ENCODE data around the gene BCL6B. TPM values are rescaled to one million over a fixed set of nuclear protein-coding genes. Genes with fewer than 3 reads are reported as not detected.

BCL6B gene
- polyA plus RNA-seq, 3 donors, result 0.06 TPM; not detected in 2

DNA sequence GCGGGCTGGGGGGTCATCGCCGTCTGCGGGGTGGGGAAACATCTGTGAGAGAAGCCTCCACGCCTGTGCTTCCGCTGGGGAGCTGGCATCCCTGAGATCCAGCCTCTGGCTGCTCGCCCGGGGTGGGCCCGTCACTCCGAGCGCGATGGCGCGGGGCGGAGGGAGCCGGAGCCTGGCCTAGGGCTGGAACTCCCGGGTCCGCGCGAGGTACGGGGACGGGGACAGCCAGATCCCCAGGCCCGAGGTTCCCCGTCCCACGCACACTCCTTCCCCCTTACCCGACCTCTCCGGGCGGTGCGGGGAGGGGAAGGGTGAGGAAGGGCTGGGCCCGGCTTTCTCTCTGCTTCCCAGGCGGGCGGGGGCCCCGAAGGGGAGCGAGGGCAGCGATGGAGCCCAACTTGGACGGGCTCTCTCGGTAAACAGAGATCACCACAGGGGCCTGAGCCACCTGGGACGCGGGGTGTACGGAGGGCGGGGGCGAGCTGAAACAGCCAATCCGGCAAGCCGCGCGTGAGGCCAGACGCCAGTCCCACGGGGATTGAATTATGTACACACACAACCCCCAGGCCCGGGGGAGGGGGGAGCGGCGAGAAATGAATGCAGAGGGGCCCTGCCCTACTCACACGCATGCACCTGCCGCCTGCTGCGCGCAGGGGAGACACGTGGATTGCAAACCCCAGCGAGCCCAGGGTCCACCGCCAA, 20.8 kb downstream of the BCL6B start, which contains the start of gene SLC16A11:
SLC16A11 (minus strand) TSS at position 596 of the 702 bp plus-strand sequence; CDS start at position 17, 579 bp downstream.
- Histone ChIP-seq H3K36me3 (replicated peaks in 1 of 2; ENCODE audit: control insufficient read depth in 1 of 2, insufficient read depth in 2 of 2, low read length in 2 of 2) (no peaks in the 10 kb centered on the region), H3K4me3 (replicated peaks in 1 of 3; ENCODE audit: low read depth in 2 of 3, low read length in 3 of 3) (peak within 1 kb of the TSS; percentile 4 to 63 (median 12)), H3K9me3 (replicated peaks in 1 of 2; ENCODE audit: control insufficient read depth in 1 of 2, insufficient read depth in 1 of 2, low read length in 2 of 2) (peaks cover 0 to 4% of the 10 kb centered on the region in 2 donors), H3K27ac (ENCODE audit: low read depth in 1 of 2, low read length in 2 of 2) (no peak within 1 kb of the TSS), H3K4me1 (ENCODE audit: control insufficient read depth in 1 of 2, insufficient read depth in 2 of 2, low read length in 2 of 2) (peaks cover 43 to 46% of the 10 kb centered on the region in 2 donors), H3K9ac (ENCODE audit: insufficient read depth, low read length, poor library complexity, severe bottlenecking) (no peak within 1 kb of the TSS), H2AFZ (ENCODE audit: insufficient read depth, low read depth, low read length, poor library complexity, severe bottlenecking) (peak within 1 kb of the TSS; percentile 74), H4K20me1 (ENCODE audit: insufficient read depth, low read length) (peaks cover 4% of the 10 kb centered on the region), H3K27me3 (ENCODE audit: control insufficient read depth in 2 of 2, insufficient read depth in 2 of 2, low read length in 2 of 2) (peaks cover 32 to 46% of the 10 kb centered on the region in 2 donors), H3K4me2 (replicated peaks; ENCODE audit: extremely low read depth, low read length, poor library complexity, severe bottlenecking) (peak within 1 kb of the TSS; percentile 79), H3K79me2 (ENCODE audit: insufficient read depth, low read length) (no peaks in the 10 kb centered on the region)
- H3K4me3 Mint-ChIP-seq, result peak within 1 kb of the TSS; percentile 62 to 81
- TF ChIP-seq, protein P1, sequence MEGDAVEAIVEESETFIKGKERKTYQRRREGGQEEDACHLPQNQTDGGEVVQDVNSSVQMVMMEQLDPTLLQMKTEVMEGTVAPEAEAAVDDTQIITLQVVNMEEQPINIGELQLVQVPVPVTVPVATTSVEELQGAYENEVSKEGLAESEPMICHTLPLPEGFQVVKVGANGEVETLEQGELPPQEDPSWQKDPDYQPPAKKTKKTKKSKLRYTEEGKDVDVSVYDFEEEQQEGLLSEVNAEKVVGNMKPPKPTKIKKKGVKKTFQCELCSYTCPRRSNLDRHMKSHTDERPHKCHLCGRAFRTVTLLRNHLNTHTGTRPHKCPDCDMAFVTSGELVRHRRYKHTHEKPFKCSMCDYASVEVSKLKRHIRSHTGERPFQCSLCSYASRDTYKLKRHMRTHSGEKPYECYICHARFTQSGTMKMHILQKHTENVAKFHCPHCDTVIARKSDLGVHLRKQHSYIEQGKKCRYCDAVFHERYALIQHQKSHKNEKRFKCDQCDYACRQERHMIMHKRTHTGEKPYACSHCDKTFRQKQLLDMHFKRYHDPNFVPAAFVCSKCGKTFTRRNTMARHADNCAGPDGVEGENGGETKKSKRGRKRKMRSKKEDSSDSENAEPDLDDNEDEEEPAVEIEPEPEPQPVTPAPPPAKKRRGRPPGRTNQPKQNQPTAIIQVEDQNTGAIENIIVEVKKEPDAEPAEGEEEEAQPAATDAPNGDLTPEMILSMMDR (IDR thresholded peaks at IDR 0.05), result no peak
- peaks cover 0 to 11% (median 4%) of the 10 kb centered on the region in 7 donors for H3K9me3 Mint-ChIP-seq
- H3K36me3 Mint-ChIP-seq, result peaks cover 5 to 6% of the 10 kb centered on the region in 2 donors
- intact Hi-C loops (cut with micrococcal nuclease), result loop anchor here in 1 of 2 donors (2.0 to 5.0 kb wide), 2 partner anchors 133 to 249 kb away; partner anchors contain the start of gene YBX2
- peaks cover 39% of the 10 kb centered on the region for H3K4me1 Mint-ChIP-seq
- H3K27me3 Mint-ChIP-seq (ENCODE audit: low read depth in 3 of 3), result peaks cover 40 to 58% (median 48%) of the 10 kb centered on the region in 3 donors
- DNase-seq, result peak in 1 of 3 donors; percentile 43
- peak within 1 kb of the TSS in 2 of 7 donors; percentile 33 to 68 for H3K27ac Mint-ChIP-seq
- 2% methylated on average over 39 of the region's 58 CpGs for WGBS (ENCODE audit: insufficient coverage)

DNA sequence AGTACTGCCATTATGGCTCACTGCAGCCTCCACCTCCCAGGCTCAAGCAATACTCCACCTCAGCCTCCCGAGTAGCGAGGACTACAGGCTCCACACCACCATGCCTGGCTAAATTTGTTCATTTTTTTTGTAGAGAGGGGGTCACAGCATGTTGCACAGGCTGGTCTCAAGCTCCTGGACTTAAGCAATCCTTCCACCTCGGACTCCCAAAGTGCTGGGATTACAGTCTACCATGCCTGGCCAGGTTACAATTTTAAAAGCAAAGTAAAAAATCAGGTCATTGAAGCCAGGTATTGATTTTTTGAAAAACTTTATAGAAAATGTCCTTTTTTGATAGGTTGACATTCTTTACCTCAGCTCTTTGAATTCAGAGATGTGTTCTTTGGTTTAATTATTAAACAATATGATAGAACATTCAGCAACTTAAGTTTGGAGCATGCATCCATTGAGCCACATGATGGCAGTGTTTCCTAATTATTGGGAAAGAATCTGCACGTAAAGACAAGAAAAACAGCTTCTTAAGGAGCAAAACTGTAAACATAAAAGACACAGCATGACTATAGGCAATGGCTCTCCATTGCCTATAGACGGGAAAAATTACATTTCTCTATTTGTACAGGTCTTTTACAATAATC, 22.8 kb downstream of the BCL6B start:
- intact Hi-C loops (cut with micrococcal nuclease), result loop anchor here (1.0 to 2.0 kb wide), 3 partner anchors 129 to 251 kb away; no protein-coding TSS in a partner anchor
- H3K4me1 ChIP-seq (ENCODE audit: control insufficient read depth in 1 of 2, insufficient read depth in 2 of 2, low read length in 2 of 2), result peaks cover 43 to 46% of the 10 kb centered on the region in 2 donors
- peaks cover 34% of the 10 kb centered on the region for H3K4me1 Mint-ChIP-seq

More for the DNA sequence above, 22.8 kb downstream of the BCL6B start:
- peak overlapping the region in 2 of 3 experiments; percentile 33 to 65 for H3K4me3 ChIP-seq (replicated peaks in 1 of 3; ENCODE audit: low read depth in 2 of 3, low read length in 3 of 3)
- H3K36me3 Mint-ChIP-seq, result peaks cover 1 to 4% of the 10 kb centered on the region in 2 donors
- peaks cover 4% of the 10 kb centered on the region for H4K20me1 ChIP-seq (ENCODE audit: insufficient read depth, low read length)
- peak; percentile 67 to 71 (median 70) for DNase-seq
- peak overlapping the region in 1 of 2 donors; percentile 92 for H3K4me3 Mint-ChIP-seq
- H3K4me2 ChIP-seq (replicated peaks; ENCODE audit: extremely low read depth, low read length, poor library complexity, severe bottlenecking), result peak overlapping the region; percentile 73
- 40% methylated on average over 2 of the region's 5 CpGs for WGBS (ENCODE audit: insufficient coverage)
- no peak overlapping the region for H3K27ac ChIP-seq (ENCODE audit: low read depth in 1 of 2, low read length in 2 of 2)
- TF ChIP-seq, protein P1 (IDR thresholded peaks at IDR 0.05), result peak; percentile 89
- H3K9me3 Mint-ChIP-seq, result peaks cover 0 to 11% (median 4%) of the 10 kb centered on the region in 7 donors
- peaks cover 32 to 46% of the 10 kb centered on the region in 2 donors for H3K27me3 ChIP-seq (ENCODE audit: control insufficient read depth in 2 of 2, insufficient read depth in 2 of 2, low read length in 2 of 2)
- no peaks in the 10 kb centered on the region for H3K36me3 ChIP-seq (replicated peaks in 1 of 2; ENCODE audit: control insufficient read depth in 1 of 2, insufficient read depth in 2 of 2, low read length in 2 of 2)
- peak overlapping the region; percentile 55 for H2AFZ ChIP-seq (ENCODE audit: insufficient read depth, low read depth, low read length, poor library complexity, severe bottlenecking)
- no peaks in the 10 kb centered on the region for H3K79me2 ChIP-seq (ENCODE audit: insufficient read depth, low read length)
- peaks cover 0 to 4% of the 10 kb centered on the region in 2 donors for H3K9me3 ChIP-seq (replicated peaks in 1 of 2; ENCODE audit: control insufficient read depth in 1 of 2, insufficient read depth in 1 of 2, low read length in 2 of 2)
- no peak overlapping the region for H3K9ac ChIP-seq (ENCODE audit: insufficient read depth, low read length, poor library complexity, severe bottlenecking)
- H3K27me3 Mint-ChIP-seq (ENCODE audit: low read depth in 3 of 3), result peaks cover 41 to 56% (median 49%) of the 10 kb centered on the region in 3 donors
- H3K27ac Mint-ChIP-seq, result peak overlapping the region in 2 of 7 donors; percentile 6 to 58
